Vagina (tissue), 2 donors: ENCODE results near the gene AIFM3.

Experiments
- POLR2A ChIP-seq, 2 donors: fragments of 450-650 bp; IDR thresholded peaks; one replicate each; pipeline ENCODE4 v1.6.1; 2017; ENCODE audit warnings: antibody characterized with exemption in 2 of 2, mild to moderate bottlenecking in 2 of 2, moderate library complexity in 2 of 2
- POLR2AphosphoS5 ChIP-seq, 2 donors: sonication (generic); formaldehyde crosslinking; IDR thresholded peaks; one replicate each; pipeline ENCODE4 v1.9.0; 2017; ENCODE audit warnings: antibody characterized with exemption in 2 of 2, mild to moderate bottlenecking in 2 of 2, low read depth in 1 of 2; ENCODE audit not compliant: insufficient read depth in 1 of 2
- TF ChIP-seq, protein P1 (sequence below), 3 experiments: fragments of 450-650 bp in 2 of 3; fragments of 200-600 bp in 1 of 3; sonication (generic) in 1 of 3; IDR thresholded peaks; one replicate each; pipeline ENCODE4 v1.5.1; 2017 to 2019; ENCODE audit warnings: antibody characterized with exemption in 3 of 3, mild to moderate bottlenecking in 2 of 3, moderate library complexity in 2 of 3

DNA sequence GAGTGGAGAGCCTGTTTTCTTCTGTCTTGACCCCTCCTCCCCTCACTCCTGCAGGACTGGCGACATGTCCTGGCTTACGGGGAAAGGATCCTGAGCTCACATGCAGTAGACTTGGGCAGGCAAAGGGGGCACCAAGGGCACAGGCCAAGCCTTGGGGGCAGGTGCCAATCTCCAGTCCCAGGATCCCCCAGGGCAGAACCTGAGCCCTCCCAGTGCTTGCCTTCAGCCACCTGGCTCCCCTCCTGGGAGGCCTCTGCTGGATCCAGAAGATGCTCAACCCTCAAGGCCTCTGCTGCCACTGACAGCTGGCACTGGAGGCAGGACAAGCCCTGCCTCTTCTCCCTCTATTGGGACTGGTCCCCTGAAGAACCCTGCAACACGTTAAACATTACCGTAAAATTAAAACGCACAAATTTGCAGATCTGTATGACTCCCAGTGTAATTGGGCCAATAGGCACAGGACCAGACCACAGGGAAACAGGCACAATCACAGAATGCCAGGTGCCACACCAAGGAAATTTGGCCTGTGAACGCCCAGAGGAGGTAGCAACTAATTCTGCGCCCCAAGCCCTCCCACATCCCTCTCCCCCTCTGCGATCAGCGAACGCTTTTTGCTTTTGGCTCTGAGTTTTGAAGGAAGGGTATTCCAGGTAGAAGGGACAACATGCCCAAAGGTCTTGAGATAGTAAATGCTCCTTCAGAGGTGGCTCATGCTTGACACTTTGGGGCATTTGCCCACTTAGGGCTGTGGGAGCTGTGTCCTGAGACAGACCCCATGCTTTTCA lies 14.1 kb downstream of the AIFM3 start:
- TF ChIP-seq, protein P1, sequence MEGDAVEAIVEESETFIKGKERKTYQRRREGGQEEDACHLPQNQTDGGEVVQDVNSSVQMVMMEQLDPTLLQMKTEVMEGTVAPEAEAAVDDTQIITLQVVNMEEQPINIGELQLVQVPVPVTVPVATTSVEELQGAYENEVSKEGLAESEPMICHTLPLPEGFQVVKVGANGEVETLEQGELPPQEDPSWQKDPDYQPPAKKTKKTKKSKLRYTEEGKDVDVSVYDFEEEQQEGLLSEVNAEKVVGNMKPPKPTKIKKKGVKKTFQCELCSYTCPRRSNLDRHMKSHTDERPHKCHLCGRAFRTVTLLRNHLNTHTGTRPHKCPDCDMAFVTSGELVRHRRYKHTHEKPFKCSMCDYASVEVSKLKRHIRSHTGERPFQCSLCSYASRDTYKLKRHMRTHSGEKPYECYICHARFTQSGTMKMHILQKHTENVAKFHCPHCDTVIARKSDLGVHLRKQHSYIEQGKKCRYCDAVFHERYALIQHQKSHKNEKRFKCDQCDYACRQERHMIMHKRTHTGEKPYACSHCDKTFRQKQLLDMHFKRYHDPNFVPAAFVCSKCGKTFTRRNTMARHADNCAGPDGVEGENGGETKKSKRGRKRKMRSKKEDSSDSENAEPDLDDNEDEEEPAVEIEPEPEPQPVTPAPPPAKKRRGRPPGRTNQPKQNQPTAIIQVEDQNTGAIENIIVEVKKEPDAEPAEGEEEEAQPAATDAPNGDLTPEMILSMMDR (IDR thresholded peaks at IDR 0.05), result no peak
- TF ChIP-seq POLR2AphosphoS5 (IDR thresholded peaks at IDR 0.05; ENCODE audit: insufficient read depth in 1 of 2, low read depth in 1 of 2) (no peak), POLR2A (IDR thresholded peaks at IDR 0.05) (no peak)
